Duodenal mucosa (tissue), 2 donors: Measurements from ENCODE around the gene RNF31.
"Not testable (repeated sequence)": the region's sequence is repeated elsewhere in the genome, so short reads cannot be mapped to it uniquely, and the experiment has no call there.

Experiments
- H3K27ac ChIP-seq: one replicate; pipeline ENCODE4 v1.7.0; 2013; ENCODE audit warnings: low read depth, low read length
- H3K27me3 ChIP-seq, 2 donors: one replicate each; pipeline ENCODE4 v1.7.0; 2013; ENCODE audit warnings: low read length in 2 of 2, control low read depth in 1 of 2; ENCODE audit not compliant: insufficient read depth in 2 of 2, control insufficient read depth in 1 of 2
- H3K36me3 ChIP-seq, 2 donors: one replicate each; pipeline ENCODE4 v1.7.0; 2013; ENCODE audit warnings: low read length in 2 of 2, control low read depth in 1 of 2; ENCODE audit not compliant: insufficient read depth in 2 of 2, control insufficient read depth in 1 of 2
- H3K4me1 ChIP-seq, 2 donors: one replicate each; pipeline ENCODE4 v1.7.0; 2013; ENCODE audit warnings: low read length in 2 of 2, control low read depth in 1 of 2; ENCODE audit not compliant: insufficient read depth in 2 of 2, control insufficient read depth in 1 of 2
- H3K4me3 ChIP-seq, 2 donors: one replicate each; pipeline ENCODE4 v1.7.0; 2013; ENCODE audit warnings: low read length in 2 of 2, low read depth in 1 of 2
- H3K9ac ChIP-seq, 2 donors: one replicate each; pipeline ENCODE4 v1.7.0; 2013; ENCODE audit warnings: low read length in 2 of 2, low read depth in 1 of 2
- H3K9me3 ChIP-seq, 2 donors: one replicate each; pipeline ENCODE4 v1.7.0; 2013; ENCODE audit warnings: low read length in 2 of 2, control low read depth in 1 of 2; ENCODE audit not compliant: control insufficient read depth in 1 of 2

The RNF31 gene

GRCh38 chr14:24202538-24202937 lies 55.2 kb downstream of the RNF31 start:
- not testable (repeated sequence) for H3K4me3 ChIP-seq, H3K27ac ChIP-seq, H3K9ac ChIP-seq, H3K9me3 ChIP-seq, H3K4me1 ChIP-seq, H3K27me3 ChIP-seq
- peaks cover 19 to 37% of the 10 kb centered on the region in 2 donors for H3K36me3 ChIP-seq

GRCh38 chr14:24203249-24203886 lies 56.1 kb downstream of the RNF31 start:
- not testable (repeated sequence) for H3K27ac ChIP-seq, H3K27me3 ChIP-seq, H3K4me3 ChIP-seq, H3K9me3 ChIP-seq, H3K9ac ChIP-seq, H3K4me1 ChIP-seq
- H3K36me3 ChIP-seq, result peaks cover 28 to 45% of the 10 kb centered on the region in 2 donors

- Histone ChIP-seq H3K4me3 (no peak overlapping the region), H3K27ac (no peak overlapping the region), H3K9me3 (no peaks in the 10 kb centered on the region), H3K36me3 (peaks cover 31 to 55% of the 10 kb centered on the region in 2 donors), H3K27me3 (no peaks in the 10 kb centered on the region), H3K9ac (no peak overlapping the region), H3K4me1 (no peaks in the 10 kb centered on the region)
These were observed 57.2 kb downstream of the RNF31 start for GRCh38 chr14:24204163-24205146.

GRCh38 chr14:24206260-24207103 lies 59.2 kb downstream of the RNF31 start:
- H3K27me3 ChIP-seq, result no peaks in the 10 kb centered on the region
- H3K9ac ChIP-seq, result no peak overlapping the region
- H3K27ac ChIP-seq, result no peak overlapping the region
- no peak overlapping the region for H3K4me3 ChIP-seq
- H3K36me3 ChIP-seq, result peaks cover 41 to 72% of the 10 kb centered on the region in 2 donors
- H3K4me1 ChIP-seq, result no peaks in the 10 kb centered on the region
- no peaks in the 10 kb centered on the region for H3K9me3 ChIP-seq

GRCh38 chr14:24207104-24207551 lies 59.8 kb downstream of the RNF31 start:
- Histone ChIP-seq H3K36me3 (peaks cover 41 to 72% of the 10 kb centered on the region in 2 donors), H3K27ac (no peak overlapping the region), H3K27me3 (no peaks in the 10 kb centered on the region)

GRCh38 chr14:24207625-24208024 lies 60.3 kb downstream of the RNF31 start:
- no peak overlapping the region for H3K27ac ChIP-seq
- no peaks in the 10 kb centered on the region for H3K4me1 ChIP-seq
- H3K4me3 ChIP-seq, result no peak overlapping the region
- no peak overlapping the region for H3K9ac ChIP-seq
- H3K9me3 ChIP-seq, result no peaks in the 10 kb centered on the region
- H3K36me3 ChIP-seq, result peaks cover 41 to 72% of the 10 kb centered on the region in 2 donors
- no peaks in the 10 kb centered on the region for H3K27me3 ChIP-seq

More at GRCh38 chr14:24207104-24207551, 59.8 kb downstream of the RNF31 start:
- Histone ChIP-seq H3K9me3 (no peaks in the 10 kb centered on the region), H3K4me3 (no peak overlapping the region), H3K4me1 (no peaks in the 10 kb centered on the region), H3K9ac (no peak overlapping the region)
